Calu3 (cell line): ENCODE measurements around the gene ERC2. TPM values are rescaled to one million over a fixed set of nuclear protein-coding genes. Genes with fewer than 3 reads are reported as not detected.

Experiments used
- BruUV-seq: library from RNA; stranded (reverse); fragments of 400-500 nt; replicated peaks from 2 replicates; lab custom pipeline; 2021; lab: Mats Ljungman, UMichigan
- CTCF ChIA-PET: fragments of 300-600 bp; sonication (Branson Sonifier 250); formaldehyde crosslinking; loops from one replicate; lab custom pipeline; 2022; ENCODE audit warnings: antibody characterized with exemption; lab: Charles Lee
- DNase-seq: peaks from one replicate; pipeline ENCODE4 v3.0.0; 2022
- H3K27ac Mint-ChIP-seq: one replicate; pipeline ENCODE4 v1.8.0; 2022; ENCODE audit warnings: mixed read lengths; ENCODE audit not compliant: unreplicated experiment
- H3K27me3 Mint-ChIP-seq: one replicate; pipeline ENCODE4 v1.8.0; 2022; ENCODE audit warnings: mixed read lengths; ENCODE audit not compliant: unreplicated experiment
- H3K36me3 Mint-ChIP-seq: one replicate; pipeline ENCODE4 v1.8.0; 2022; ENCODE audit warnings: mild to moderate bottlenecking, moderate library complexity, mixed read lengths; ENCODE audit not compliant: insufficient read depth, unreplicated experiment
- H3K4me1 Mint-ChIP-seq: one replicate; pipeline ENCODE4 v1.8.0; 2022; ENCODE audit warnings: mild to moderate bottlenecking, low read depth, mixed read lengths; ENCODE audit not compliant: unreplicated experiment
- H3K4me3 Mint-ChIP-seq: one replicate; pipeline ENCODE4 v1.8.0; 2022; ENCODE audit warnings: mild to moderate bottlenecking, low read depth, moderate library complexity, mixed read lengths; ENCODE audit not compliant: unreplicated experiment
- H3K9me3 Mint-ChIP-seq: one replicate; pipeline ENCODE4 v1.8.0; 2022; ENCODE audit warnings: low read depth, mixed read lengths; ENCODE audit not compliant: unreplicated experiment
- CTCF ChIP-seq: fragments of 200-600 bp; IDR thresholded peaks from one replicate; pipeline ENCODE4 v1.8.0; 2022; ENCODE audit warnings: antibody characterized with exemption; ENCODE audit not compliant: unreplicated experiment
- intact Hi-C: fragments of 100-400 bp; cut with micrococcal nuclease; formaldehyde crosslinking; loops from one replicate; pipeline ENCODE4 v1.10.0; 2022; ENCODE audit not compliant: unreplicated experiment
- total RNA-seq: library from RNA; stranded (reverse); gene quantifications from 2 replicates; pipeline ENCODE4 v1.2.3, GENCODE V29; 2022

Gene ERC2
- total RNA-seq, 1 experiment from 2014 or later: 0.73 TPM

- H3K27me3 Mint-ChIP-seq: peaks cover 14% of the 10 kb centered on the region
Measured at GRCh38 chr3:56145410-56145809, 322.9 kb downstream of the ERC2 start.

GRCh38 chr3:56144805-56145204 lies 323.5 kb downstream of the ERC2 start:
- no peaks in the 10 kb centered on the region for H3K36me3 Mint-ChIP-seq
- no peaks in the 10 kb centered on the region for H3K4me1 Mint-ChIP-seq
- no peak for DNase-seq
- BruUV-seq: no TSS peak
- H3K27ac Mint-ChIP-seq: no peak overlapping the region
- CTCF ChIA-PET: no interaction called here
- H3K4me3 Mint-ChIP-seq: no peak overlapping the region
- H3K27me3 Mint-ChIP-seq: peaks cover 14% of the 10 kb centered on the region
- H3K9me3 Mint-ChIP-seq: peaks cover 2% of the 10 kb centered on the region
- intact Hi-C loops: no loop called here
- no peak for TF ChIP-seq CTCF

More at GRCh38 chr3:56145410-56145809, 322.9 kb downstream of the ERC2 start:
- intact Hi-C loops: no loop called here
- no peaks in the 10 kb centered on the region for H3K36me3 Mint-ChIP-seq
- BruUV-seq: no TSS peak
- H3K4me1 Mint-ChIP-seq: no peaks in the 10 kb centered on the region
- CTCF ChIA-PET: no interaction called here
- H3K4me3 Mint-ChIP-seq: no peak overlapping the region
- TF ChIP-seq CTCF: no peak
- no peak for DNase-seq
- peaks cover 2% of the 10 kb centered on the region for H3K9me3 Mint-ChIP-seq
- H3K27ac Mint-ChIP-seq: no peak overlapping the region

- DNase-seq: no peak
- CTCF ChIA-PET: no interaction called here
Measured at GRCh38 chr3:56137415-56137814, 330.9 kb downstream of the ERC2 start.

GRCh38 chr3:56136514-56136913 lies 331.8 kb downstream of the ERC2 start:
- Mint-ChIP-seq H3K27ac (no peak overlapping the region), H3K9me3 (peaks cover 2% of the 10 kb centered on the region), H3K36me3 (no peaks in the 10 kb centered on the region), H3K4me1 (peaks cover 8% of the 10 kb centered on the region), H3K27me3 (no peaks in the 10 kb centered on the region), H3K4me3 (no peak overlapping the region)
- no TSS peak for BruUV-seq
- no peak for DNase-seq
- intact Hi-C loops: no loop called here
- no peak for TF ChIP-seq CTCF
- CTCF ChIA-PET: no interaction called here

More at GRCh38 chr3:56137415-56137814, 330.9 kb downstream of the ERC2 start:
- intact Hi-C loops: no loop called here
- Mint-ChIP-seq H3K9me3 (peaks cover 2% of the 10 kb centered on the region), H3K4me1 (no peaks in the 10 kb centered on the region), H3K27me3 (no peaks in the 10 kb centered on the region), H3K27ac (no peak overlapping the region), H3K4me3 (no peak overlapping the region), H3K36me3 (no peaks in the 10 kb centered on the region)
- TF ChIP-seq CTCF: no peak
- no TSS peak for BruUV-seq
